HepG2 (cell line): ENCODE results near the gene LAMP1. TPM values are rescaled to one million over a fixed set of nuclear protein-coding genes. Genes with fewer than 3 reads are reported as not detected.

Experiments
- ATAC-seq: fragments of 200-7000 bp; cut with Tn5 transposase; 3 replicates; pipeline ENCODE4 v1.9.1; 2020; ENCODE audit warnings: mild to moderate bottlenecking, moderate library complexity
- BruUV-seq: library from RNA; stranded (reverse); fragments of 400-500 nt; replicated peaks from 2 replicates; lab custom pipeline; 2021; lab: Mats Ljungman, UMichigan
- CTCF ChIA-PET: fragments of 300-600 bp; formaldehyde crosslinking; extraction: SDS; loops from one replicate; lab custom pipeline; 2021; ENCODE audit warnings: low total read pairs, inconsistent platforms, low intra/inter-chr PET ratio; lab: Yijun Ruan, JAX
- POLR2A ChIA-PET: fragments of 350-600 bp; sonication (Branson Sonifier 250); formaldehyde crosslinking; loops from one replicate; lab custom pipeline; 2020; ENCODE audit warnings: antibody characterized with exemption, inconsistent platforms; lab: Yijun Ruan, JAX
- DNase-seq: peaks from one replicate; pipeline ENCODE4 v3.0.0-alpha.2; 2015; ENCODE audit warnings: low spot score
- FAIRE-seq: peaks from 3 replicates; lab custom pipeline; 2011; peaks lifted over from hg19 to GRCh38; lab: Jason Lieb, UNC
- H2AFZ ChIP-seq: one replicate; pipeline ENCODE4 v1.6.1; 2011; ENCODE audit warnings: low read length, inconsistent platforms
- H3K27ac ChIP-seq: fragments of 300-600 bp; 3 replicates; pipeline ENCODE4 v1.8.0; 2011; ENCODE audit warnings: mixed run types, mild to moderate bottlenecking, mixed read lengths, low read length, inconsistent platforms; ENCODE audit not compliant: insufficient read depth; ENCODE audit errors: extremely low read length
- H3K27me3 ChIP-seq, 2 experiments: fragments of 200-600 bp in 1 of 2; 2 replicates in 1 of 2; 3 replicates in 1 of 2; pipeline versions ENCODE4 v1.6.0 to v1.8.0; 2011; ENCODE audit warnings: low read length in 2 of 2, mild to moderate bottlenecking in 2 of 2, moderate library complexity in 2 of 2, inconsistent platforms in 1 of 2; ENCODE audit not compliant: insufficient read depth in 2 of 2, control insufficient read depth in 1 of 2
- H3K36me3 ChIP-seq, 2 experiments: fragments of 200-600 bp in 1 of 2; replicated peaks in 1 of 2; 2 replicates in 1 of 2; 3 replicates in 1 of 2; pipeline versions ENCODE4 v1.5.1 to v1.8.0; 2011; ENCODE audit warnings: low read length in 2 of 2, inconsistent platforms in 1 of 2; ENCODE audit not compliant: insufficient read depth in 2 of 2, control insufficient read depth in 1 of 2
- H3K4me1 ChIP-seq: 2 replicates; pipeline ENCODE4 v1.5.1; 2012; ENCODE audit warnings: low read length, inconsistent platforms; ENCODE audit not compliant: insufficient read depth
- H3K4me2 ChIP-seq: 2 replicates; pipeline ENCODE4 v1.6.0; 2011; ENCODE audit warnings: low read depth, low read length, inconsistent platforms
- H3K4me3 ChIP-seq, 3 experiments: fragments of 200-600 bp in 1 of 3; sonication (generic), shearing (Covaris generic) in 1 of 3; replicated peaks in 1 of 3; 2 replicates each; pipeline ENCODE4 v1.5.1; 2011 to 2016; ENCODE audit warnings: low read length in 3 of 3, inconsistent platforms in 2 of 3, low read depth in 2 of 3, mild to moderate bottlenecking in 2 of 3, control low read depth in 1 of 3, mixed read lengths in 1 of 3; ENCODE audit not compliant: insufficient read depth in 1 of 3
- H3K79me2 ChIP-seq: one replicate; pipeline ENCODE4 v1.6.1; 2011; ENCODE audit warnings: low read length, inconsistent platforms; ENCODE audit not compliant: insufficient read depth
- H3K9ac ChIP-seq: 2 replicates; pipeline ENCODE4 v1.6.0; 2011; ENCODE audit warnings: mild to moderate bottlenecking, low read depth, low read length, inconsistent platforms; ENCODE audit not compliant: insufficient read depth
- H3K9me3 ChIP-seq: 2 replicates; pipeline ENCODE4 v1.5.1; 2012; ENCODE audit warnings: mild to moderate bottlenecking, low read length
- H4K20me1 ChIP-seq: 2 replicates; pipeline ENCODE4 v1.6.0; 2011; ENCODE audit warnings: inconsistent platforms, mild to moderate bottlenecking, low read length, moderate library complexity; ENCODE audit not compliant: insufficient read depth
- ATF4 ChIP-seq, 2 experiments: fragments of 450-650 bp in 1 of 2; sonication (generic) in 1 of 2; formaldehyde crosslinking; IDR thresholded peaks; 2 replicates each; pipeline versions ENCODE4 v1.5.0 to v1.8.0; 2020 to 2022; ENCODE audit warnings: mild to moderate bottlenecking in 1 of 2, missing genetic modification reagents in 1 of 2
- ATF5 ChIP-seq: sonication (generic); formaldehyde crosslinking; IDR thresholded peaks from 2 replicates; pipeline ENCODE4 v1.4.0; 2020; ENCODE audit warnings: mild to moderate bottlenecking, low read depth, missing genetic modification reagents
- HMG20B ChIP-seq: conservative IDR thresholded peaks from 2 replicates; pipeline ENCODE4 v1.6.1; 2016; ENCODE audit warnings: missing genetic modification reagents, missing compliant biosample characterization
- HOXD1 ChIP-seq: sonication (generic); formaldehyde crosslinking; IDR thresholded peaks from 2 replicates; pipeline ENCODE4 v1.5.0; 2020; ENCODE audit warnings: missing genetic modification reagents
- KLF9 ChIP-seq: IDR thresholded peaks from 2 replicates; pipeline ENCODE4 v1.6.1; 2016; ENCODE audit warnings: low read depth
- MYC ChIP-seq: sonication (generic); formaldehyde crosslinking; IDR thresholded peaks from 2 replicates; pipeline ENCODE4 v1.9.0; 2021; ENCODE audit warnings: missing genetic modification reagents, borderline replicate concordance
- NFKB2 ChIP-seq: sonication (generic); formaldehyde crosslinking; IDR thresholded peaks from 2 replicates; pipeline ENCODE4 v1.4.0; 2020; ENCODE audit warnings: missing genetic modification reagents, borderline replicate concordance
- NKX3-1 ChIP-seq: sonication (generic); formaldehyde crosslinking; IDR thresholded peaks from 2 replicates; pipeline ENCODE4 v1.5.0; 2020; ENCODE audit warnings: missing genetic modification reagents
- PHB2 ChIP-seq: fragments of 450-650 bp; IDR thresholded peaks from 2 replicates; pipeline ENCODE4 v1.6.1; 2018; ENCODE audit not compliant: partially characterized antibody
- SALL1 ChIP-seq: sonication (generic); formaldehyde crosslinking; IDR thresholded peaks from 2 replicates; pipeline ENCODE4 v1.8.0; 2022; ENCODE audit warnings: mild to moderate bottlenecking, missing genetic modification reagents
- ZNF263 ChIP-seq: sonication (generic); formaldehyde crosslinking; IDR thresholded peaks from 2 replicates; pipeline ENCODE4 v1.4.0; 2020; ENCODE audit warnings: missing genetic modification reagents
- ZNF496 ChIP-seq: sonication (generic); formaldehyde crosslinking; IDR thresholded peaks from 2 replicates; pipeline ENCODE4 v1.8.1; 2023; ENCODE audit warnings: mild to moderate bottlenecking, moderate library complexity, missing genetic modification reagents; ENCODE audit not compliant: insufficient replicate concordance
- ZNF614 ChIP-seq: IDR thresholded peaks from 2 replicates; pipeline ENCODE4 v1.6.1; 2018; ENCODE audit warnings: missing biosample characterization, missing genetic modification reagents, inconsistent platforms, borderline replicate concordance
- ZNF737 ChIP-seq: sonication (generic); formaldehyde crosslinking; IDR thresholded peaks from 2 replicates; pipeline ENCODE4 v1.5.0; 2020; ENCODE audit warnings: missing genetic modification reagents, mild to moderate bottlenecking, borderline replicate concordance
- WGBS: methylation state at CpG from one replicate; pipeline ENCODE4 v1.1.6; 2017; ENCODE audit warnings: low lambda C conversion rate; 5-methylcytosine and 5-hydroxymethylcytosine counted together
- in situ Hi-C: cut with HindIII; loops from 2 replicates; pipeline ENCODE4 v1.10.0; 2017; ENCODE audit warnings: low pct_unique_long_range_greater_than_20kb; ENCODE audit not compliant: extremely low pct_ligation_motif_present
- intact Hi-C: fragments of 100-400 bp; cut with micrococcal nuclease; formaldehyde crosslinking; loops from one replicate; pipeline ENCODE4 v1.10.0; 2022; ENCODE audit not compliant: unreplicated experiment
- polyA plus RNA-seq, 8 experiments: library from polyadenylated mRNA; depleted of rRNA in 3 of 8; stranded (reverse) in 7 of 8; unstranded in 1 of 8; fragments of >200 nt; fragmentation: Illumina TruSeq in 4 of 8; extraction: Trizol in 4 of 8; gene quantifications; 2 replicates each; pipeline versions ENCODE4 v1.2.1 to v1.2.3, GENCODE V29; 2011 to 2016; ENCODE audit warnings: low read depth in 4 of 8, missing spikeins in 1 of 8, mixed read lengths in 1 of 8; ENCODE audit not compliant: insufficient read depth in 1 of 8
- total RNA-seq, 5 experiments: library from RNA; depleted of rRNA; stranded (reverse); fragments of >200 nt; fragmentation: Illumina TruSeq; extraction: Trizol; gene quantifications; 2 replicates each; pipeline ENCODE4 v1.2.3, GENCODE V29; 2016; ENCODE audit warnings: low read depth in 1 of 5
- TF ChIP-seq, protein P1 (sequence below): sonication (generic); formaldehyde crosslinking; IDR thresholded peaks from 2 replicates; pipeline ENCODE4 v1.4.0; 2020; ENCODE audit warnings: missing genetic modification reagents
- TF ChIP-seq, protein P2 (sequence below): sonication (generic); formaldehyde crosslinking; conservative IDR thresholded peaks from 2 replicates; pipeline ENCODE4 v1.8.1; 2023; ENCODE audit warnings: missing genetic modification reagents
- TF ChIP-seq, protein P3 (sequence below): sonication (generic); formaldehyde crosslinking; IDR thresholded peaks from 2 replicates; pipeline ENCODE4 v1.4.0; 2020; ENCODE audit warnings: mild to moderate bottlenecking, missing genetic modification reagents

LAMP1 gene
- total and polyA plus RNA-seq, 2 of the 13 experiments (the other 11 are each of a cell fraction or from before 2014, with no cell fraction given): 103 to 112 TPM

DNA sequence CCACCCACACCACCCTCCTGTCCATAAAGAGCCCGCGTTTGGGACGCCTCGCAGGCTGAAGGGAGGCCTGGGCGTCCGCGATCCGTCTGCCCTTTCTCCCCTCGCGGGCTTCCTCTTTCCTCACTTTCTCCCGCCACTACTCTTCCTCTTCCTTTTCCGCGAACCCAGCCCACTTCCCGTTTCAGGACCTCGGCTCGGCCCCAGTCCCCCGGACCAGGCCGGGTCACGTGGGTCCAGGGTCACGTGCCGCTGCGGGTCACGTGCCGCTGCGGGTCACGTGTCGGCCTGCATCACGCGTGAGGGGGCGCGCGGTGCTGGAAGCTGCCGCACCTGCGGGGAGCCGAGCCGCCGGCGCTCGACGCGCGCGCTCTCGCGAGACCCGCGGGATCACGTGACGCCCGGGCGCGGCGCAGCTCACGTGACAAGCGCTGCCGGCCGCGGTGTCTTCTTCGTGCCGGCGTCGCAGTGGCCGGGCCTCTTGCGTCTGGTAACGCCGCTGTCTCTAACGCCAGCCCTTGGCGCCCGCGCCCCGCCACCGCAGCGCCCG, at the start of gene LAMP1 (continued):
- peak in 1 of 2 experiments; percentile 47; a peak in 1 of 4 replicates for TF ChIP-seq ATF4 (CRISPR knock-in tag; IDR thresholded peaks at IDR 0.05)
- TF ChIP-seq, protein P1, sequence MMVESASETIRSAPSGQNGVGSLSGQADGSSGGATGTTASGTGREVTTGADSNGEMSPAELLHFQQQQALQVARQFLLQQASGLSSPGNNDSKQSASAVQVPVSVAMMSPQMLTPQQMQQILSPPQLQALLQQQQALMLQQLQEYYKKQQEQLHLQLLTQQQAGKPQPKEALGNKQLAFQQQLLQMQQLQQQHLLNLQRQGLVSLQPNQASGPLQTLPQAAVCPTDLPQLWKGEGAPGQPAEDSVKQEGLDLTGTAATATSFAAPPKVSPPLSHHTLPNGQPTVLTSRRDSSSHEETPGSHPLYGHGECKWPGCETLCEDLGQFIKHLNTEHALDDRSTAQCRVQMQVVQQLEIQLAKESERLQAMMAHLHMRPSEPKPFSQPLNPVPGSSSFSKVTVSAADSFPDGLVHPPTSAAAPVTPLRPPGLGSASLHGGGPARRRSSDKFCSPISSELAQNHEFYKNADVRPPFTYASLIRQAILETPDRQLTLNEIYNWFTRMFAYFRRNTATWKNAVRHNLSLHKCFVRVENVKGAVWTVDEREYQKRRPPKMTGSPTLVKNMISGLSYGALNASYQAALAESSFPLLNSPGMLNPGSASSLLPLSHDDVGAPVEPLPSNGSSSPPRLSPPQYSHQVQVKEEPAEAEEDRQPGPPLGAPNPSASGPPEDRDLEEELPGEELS (CRISPR knock-in tag): peak; percentile 74
- peak; percentile 94 for TF ChIP-seq HOXD1 (CRISPR knock-in tag)
- peak; percentile 99 for TF ChIP-seq SALL1 (CRISPR knock-in tag)
- peak; percentile 77; the same call in 1 of the 2 replicates for TF ChIP-seq KLF9 (CRISPR knock-in tag)
- no peak for TF ChIP-seq PHB2

- ChIA-PET POLR2A (no interaction called here), CTCF (no interaction called here)
- DNase-seq: no peak
- in situ Hi-C loops (no loop called here), intact Hi-C loops (no loop called here)
- Histone ChIP-seq H3K4me3 (no peak overlapping the region), H3K9me3 (no peaks in the 10 kb centered on the region), H3K79me2 (no peaks in the 10 kb centered on the region), H3K27ac (no peak overlapping the region), H3K36me3 (peaks cover 24 to 90% of the 10 kb centered on the region in 2 experiments), H4K20me1 (no peaks in the 10 kb centered on the region), H3K4me1 (no peaks in the 10 kb centered on the region), H3K9ac (no peak overlapping the region), H2AFZ (no peak overlapping the region), H3K27me3 (no peaks in the 10 kb centered on the region), H3K4me2 (no peak overlapping the region)
- ATAC-seq: peak; percentile 32; the same call in 2 of the 3 replicates
- WGBS: 83% methylated on average over 6 of the region's 11 CpGs
- FAIRE-seq: no peak
- BruUV-seq: no TSS peak
- TF ChIP-seq NFKB2 (CRISPR knock-in tag): no peak
- TF ChIP-seq ATF5 (CRISPR knock-in tag): no peak
- TF ChIP-seq ZNF496 (CRISPR knock-in tag): no peak
- TF ChIP-seq, protein P2, sequence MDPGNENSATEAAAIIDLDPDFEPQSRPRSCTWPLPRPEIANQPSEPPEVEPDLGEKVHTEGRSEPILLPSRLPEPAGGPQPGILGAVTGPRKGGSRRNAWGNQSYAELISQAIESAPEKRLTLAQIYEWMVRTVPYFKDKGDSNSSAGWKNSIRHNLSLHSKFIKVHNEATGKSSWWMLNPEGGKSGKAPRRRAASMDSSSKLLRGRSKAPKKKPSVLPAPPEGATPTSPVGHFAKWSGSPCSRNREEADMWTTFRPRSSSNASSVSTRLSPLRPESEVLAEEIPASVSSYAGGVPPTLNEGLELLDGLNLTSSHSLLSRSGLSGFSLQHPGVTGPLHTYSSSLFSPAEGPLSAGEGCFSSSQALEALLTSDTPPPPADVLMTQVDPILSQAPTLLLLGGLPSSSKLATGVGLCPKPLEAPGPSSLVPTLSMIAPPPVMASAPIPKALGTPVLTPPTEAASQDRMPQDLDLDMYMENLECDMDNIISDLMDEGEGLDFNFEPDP (CRISPR knock-in tag): no peak
- TF ChIP-seq ZNF614 (CRISPR knock-in tag): no peak
- TF ChIP-seq, protein P3, sequence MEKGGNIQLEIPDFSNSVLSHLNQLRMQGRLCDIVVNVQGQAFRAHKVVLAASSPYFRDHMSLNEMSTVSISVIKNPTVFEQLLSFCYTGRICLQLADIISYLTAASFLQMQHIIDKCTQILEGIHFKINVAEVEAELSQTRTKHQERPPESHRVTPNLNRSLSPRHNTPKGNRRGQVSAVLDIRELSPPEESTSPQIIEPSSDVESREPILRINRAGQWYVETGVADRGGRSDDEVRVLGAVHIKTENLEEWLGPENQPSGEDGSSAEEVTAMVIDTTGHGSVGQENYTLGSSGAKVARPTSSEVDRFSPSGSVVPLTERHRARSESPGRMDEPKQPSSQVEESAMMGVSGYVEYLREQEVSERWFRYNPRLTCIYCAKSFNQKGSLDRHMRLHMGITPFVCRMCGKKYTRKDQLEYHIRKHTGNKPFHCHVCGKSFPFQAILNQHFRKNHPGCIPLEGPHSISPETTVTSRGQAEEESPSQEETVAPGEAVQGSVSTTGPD (CRISPR knock-in tag): no peak
- no peak for TF ChIP-seq ZNF737 (CRISPR knock-in tag)
- TF ChIP-seq MYC (CRISPR knock-in tag): no peak
- TF ChIP-seq ZNF263 (CRISPR knock-in tag): no peak
- no peak for TF ChIP-seq NKX3-1 (CRISPR knock-in tag)
- no peak for TF ChIP-seq HMG20B
These were observed 44.4 kb upstream of the LAMP1 start for GRCh38 chr13:113252516-113253095.
